Panc1 (cell line): ENCODE data around the gene SLC35F1. TPM values are rescaled to one million over a fixed set of nuclear protein-coding genes. Genes with fewer than 3 reads are reported as not detected.

Source experiments
- ATAC-seq: fragments of 200-7000 bp; cut with Tn5 transposase; 2 replicates; pipeline ENCODE4 v1.9.1; 2020; ENCODE audit warnings: mild to moderate bottlenecking, moderate library complexity
- BruUV-seq: library from RNA; stranded (reverse); fragments of 400-500 nt; replicated peaks from 2 replicates; lab custom pipeline; 2021; lab: Mats Ljungman, UMichigan
- CTCF ChIA-PET: fragments of 300-600 bp; sonication (Branson Sonifier 250); formaldehyde crosslinking; loops from one replicate; lab custom pipeline; 2022; ENCODE audit warnings: antibody characterized with exemption; lab: Charles Lee
- POLR2A ChIA-PET: fragments of 300-600 bp; sonication (Branson Sonifier 250); formaldehyde crosslinking; loops from one replicate; lab custom pipeline; 2022; ENCODE audit warnings: antibody characterized with exemption; lab: Charles Lee
- DNase-seq: peaks from one replicate; pipeline ENCODE4 v3.0.0-alpha.2; 2010; ENCODE audit warnings: low read depth, low spot score
- H3K27ac ChIP-seq: 2 replicates; pipeline ENCODE4 v1.5.1; 2011; ENCODE audit warnings: mild to moderate bottlenecking, low read length, inconsistent platforms
- H3K27me3 ChIP-seq: fragments of 200-500 bp; sonication (Bioruptor generic); 2 replicates; pipeline ENCODE4 v1.6.0; 2014; ENCODE audit warnings: low read length, inconsistent platforms; ENCODE audit not compliant: control insufficient read depth, insufficient read depth
- H3K36me3 ChIP-seq: fragments of 200-500 bp; sonication (Bioruptor generic); 2 replicates; pipeline ENCODE4 v1.5.1; 2014; ENCODE audit warnings: inconsistent platforms, mild to moderate bottlenecking, low read length, moderate library complexity; ENCODE audit not compliant: control insufficient read depth, insufficient read depth
- H3K4me1 ChIP-seq: 2 replicates; pipeline ENCODE4 v1.5.1; 2011; ENCODE audit warnings: inconsistent platforms, mild to moderate bottlenecking, low read length, moderate library complexity; ENCODE audit not compliant: control insufficient read depth, insufficient read depth
- H3K4me3 ChIP-seq, 2 experiments: 2 replicates each; pipeline ENCODE4 v1.5.1; 2011 to 2012; ENCODE audit warnings: low read depth in 2 of 2, low read length in 2 of 2, mild to moderate bottlenecking in 2 of 2, inconsistent platforms in 1 of 2, moderate library complexity in 1 of 2
- H3K9me3 ChIP-seq: fragments of 200-500 bp; sonication (Bioruptor generic); 2 replicates; pipeline ENCODE4 v1.5.1; 2014; ENCODE audit warnings: low read depth, mild to moderate bottlenecking, inconsistent platforms, low read length, moderate library complexity; ENCODE audit not compliant: control insufficient read depth, insufficient read depth
- POLR2AphosphoS5 ChIP-seq: IDR thresholded peaks from 2 replicates; pipeline ENCODE4 v1.6.1; 2012; ENCODE audit warnings: mild to moderate bottlenecking, low read depth, low read length, moderate library complexity
- SIN3A ChIP-seq: IDR thresholded peaks from 2 replicates; pipeline ENCODE4 v1.6.1; 2012; ENCODE audit warnings: low read depth, mild to moderate bottlenecking, low read length, moderate library complexity, borderline replicate concordance; ENCODE audit not compliant: insufficient read depth
- TCF7L2 ChIP-seq: IDR thresholded peaks from 2 replicates; pipeline ENCODE4 v1.6.1; 2011; ENCODE audit warnings: mild to moderate bottlenecking, low read depth, low read length, inconsistent platforms
- in situ Hi-C: cut with HindIII; loops from 2 replicates; pipeline ENCODE4 v1.10.0; 2016; ENCODE audit warnings: low sequenced_read_pairs, low pct_unique_long_range_greater_than_20kb
- intact Hi-C: fragments of 100-400 bp; cut with micrococcal nuclease; formaldehyde crosslinking; loops from one replicate; pipeline ENCODE4 v1.10.0; 2022; ENCODE audit not compliant: unreplicated experiment
- total RNA-seq: library from RNA; stranded (reverse); gene quantifications from one replicate; pipeline ENCODE4 v1.2.1, GENCODE V29; 2021; ENCODE audit not compliant: unreplicated experiment
- TF ChIP-seq, protein P1 (sequence below), 2 experiments: IDR thresholded peaks; 2 replicates each; pipeline ENCODE4 v1.6.1; 2011 to 2012; ENCODE audit warnings: low read depth in 2 of 2, control low read depth in 1 of 2, low read length in 1 of 2, mild to moderate bottlenecking in 1 of 2, moderate library complexity in 1 of 2; ENCODE audit not compliant: insufficient read depth in 1 of 2
- TF ChIP-seq, protein P2 (sequence below): fragments of 450-650 bp; IDR thresholded peaks from 2 replicates; pipeline ENCODE4 v1.5.1; 2017; ENCODE audit warnings: mild to moderate bottlenecking

SLC35F1 gene
- total RNA-seq, 1 experiment from 2014 or later = not detected

DNA sequence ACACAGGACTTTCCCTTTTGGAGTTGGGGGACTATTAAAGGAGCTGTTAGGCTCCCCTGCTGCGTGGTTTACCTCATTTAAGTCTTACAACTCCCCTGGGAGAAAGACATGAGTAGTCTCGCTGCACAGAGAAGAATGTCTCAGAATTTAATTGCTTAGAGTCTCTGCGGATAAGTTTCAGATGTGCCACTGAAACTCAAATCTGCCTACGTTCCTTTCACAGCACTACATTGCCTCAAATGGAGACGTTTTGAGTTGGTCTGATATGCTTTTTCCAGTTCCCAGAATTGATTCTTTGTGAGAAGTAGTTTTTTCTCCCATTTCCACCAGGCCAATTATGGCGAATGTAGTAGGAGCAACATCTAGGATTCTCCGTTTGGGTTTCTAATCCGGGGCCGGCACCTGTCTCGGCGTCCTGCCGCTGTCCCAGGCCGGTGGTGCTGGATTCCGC, 532 bp upstream of the SLC35F1 start:
- H3K9me3 ChIP-seq = no peaks in the 10 kb centered on the region
- ATAC-seq (peak; percentile 69), DNase-seq (no peak)
- no peaks in the 10 kb centered on the region for H3K4me1 ChIP-seq
- H3K27me3 ChIP-seq = peaks cover 17% of the 10 kb centered on the region
- ChIA-PET POLR2A (no interaction called here), CTCF (no interaction called here)
- BruUV-seq = no TSS peak
- H3K36me3 ChIP-seq = no peaks in the 10 kb centered on the region
- peak overlapping the region in 1 of 2 experiments; percentile 13; a peak in 1 of 4 replicates for H3K4me3 ChIP-seq
- in situ Hi-C loops = no loop called here
- intact Hi-C loops = no loop called here
- TF ChIP-seq TCF7L2 (no peak), SIN3A (no peak), POLR2AphosphoS5 (no peak)
- TF ChIP-seq, protein P1, sequence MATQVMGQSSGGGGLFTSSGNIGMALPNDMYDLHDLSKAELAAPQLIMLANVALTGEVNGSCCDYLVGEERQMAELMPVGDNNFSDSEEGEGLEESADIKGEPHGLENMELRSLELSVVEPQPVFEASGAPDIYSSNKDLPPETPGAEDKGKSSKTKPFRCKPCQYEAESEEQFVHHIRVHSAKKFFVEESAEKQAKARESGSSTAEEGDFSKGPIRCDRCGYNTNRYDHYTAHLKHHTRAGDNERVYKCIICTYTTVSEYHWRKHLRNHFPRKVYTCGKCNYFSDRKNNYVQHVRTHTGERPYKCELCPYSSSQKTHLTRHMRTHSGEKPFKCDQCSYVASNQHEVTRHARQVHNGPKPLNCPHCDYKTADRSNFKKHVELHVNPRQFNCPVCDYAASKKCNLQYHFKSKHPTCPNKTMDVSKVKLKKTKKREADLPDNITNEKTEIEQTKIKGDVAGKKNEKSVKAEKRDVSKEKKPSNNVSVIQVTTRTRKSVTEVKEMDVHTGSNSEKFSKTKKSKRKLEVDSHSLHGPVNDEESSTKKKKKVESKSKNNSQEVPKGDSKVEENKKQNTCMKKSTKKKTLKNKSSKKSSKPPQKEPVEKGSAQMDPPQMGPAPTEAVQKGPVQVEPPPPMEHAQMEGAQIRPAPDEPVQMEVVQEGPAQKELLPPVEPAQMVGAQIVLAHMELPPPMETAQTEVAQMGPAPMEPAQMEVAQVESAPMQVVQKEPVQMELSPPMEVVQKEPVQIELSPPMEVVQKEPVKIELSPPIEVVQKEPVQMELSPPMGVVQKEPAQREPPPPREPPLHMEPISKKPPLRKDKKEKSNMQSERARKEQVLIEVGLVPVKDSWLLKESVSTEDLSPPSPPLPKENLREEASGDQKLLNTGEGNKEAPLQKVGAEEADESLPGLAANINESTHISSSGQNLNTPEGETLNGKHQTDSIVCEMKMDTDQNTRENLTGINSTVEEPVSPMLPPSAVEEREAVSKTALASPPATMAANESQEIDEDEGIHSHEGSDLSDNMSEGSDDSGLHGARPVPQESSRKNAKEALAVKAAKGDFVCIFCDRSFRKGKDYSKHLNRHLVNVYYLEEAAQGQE (IDR thresholded peaks at IDR 0.05; ENCODE audit: insufficient read depth in 1 of 2, low read depth in 2 of 2, low read length in 1 of 2) = peak; percentile 88 to 90
- H3K27ac ChIP-seq = no peak overlapping the region

DNA sequence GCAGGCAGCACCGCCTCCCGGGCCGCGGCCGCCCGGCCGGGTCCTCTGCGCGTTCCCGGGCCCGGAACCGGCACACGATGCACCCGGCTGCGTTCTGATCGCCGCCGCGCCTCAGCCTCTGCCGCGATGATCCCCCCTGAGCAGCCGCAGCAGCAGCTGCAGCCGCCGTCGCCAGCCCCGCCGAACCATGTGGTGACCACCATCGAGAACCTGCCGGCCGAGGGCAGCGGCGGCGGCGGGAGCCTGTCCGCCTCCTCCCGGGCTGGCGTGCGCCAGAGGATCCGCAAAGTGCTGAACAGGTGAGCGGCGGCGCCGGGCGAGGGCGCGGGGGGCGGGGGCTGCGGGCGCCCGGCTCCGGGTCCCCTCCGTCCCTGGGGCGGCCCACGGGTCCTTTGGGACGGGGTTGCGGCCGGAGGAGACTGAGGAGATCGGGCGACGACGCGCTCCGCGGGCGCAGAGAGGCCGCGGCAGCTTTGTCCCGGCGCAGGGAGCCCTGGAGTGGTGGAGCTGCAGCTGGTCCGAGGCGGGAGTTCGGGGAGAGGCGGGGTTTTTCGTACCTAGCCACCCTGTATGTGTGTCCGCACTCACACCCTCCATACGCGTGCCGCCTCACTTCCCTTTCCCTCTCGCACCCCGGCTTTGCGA, 659 bp downstream of the SLC35F1 start:
- intact Hi-C loops = no loop called here

More for the DNA sequence above, 659 bp downstream of the SLC35F1 start:
- ATAC-seq = peak; percentile 51; the same call in 1 of the 2 replicates
- in situ Hi-C loops = no loop called here
- H3K27me3 ChIP-seq = peaks cover 17% of the 10 kb centered on the region
- TF ChIP-seq SIN3A (no peak), TCF7L2 (no peak), POLR2AphosphoS5 (no peak)
- TF ChIP-seq, protein P1 (IDR thresholded peaks at IDR 0.05; ENCODE audit: insufficient read depth in 1 of 2, low read depth in 2 of 2, low read length in 1 of 2) = no peak
- TF ChIP-seq, protein P2, sequence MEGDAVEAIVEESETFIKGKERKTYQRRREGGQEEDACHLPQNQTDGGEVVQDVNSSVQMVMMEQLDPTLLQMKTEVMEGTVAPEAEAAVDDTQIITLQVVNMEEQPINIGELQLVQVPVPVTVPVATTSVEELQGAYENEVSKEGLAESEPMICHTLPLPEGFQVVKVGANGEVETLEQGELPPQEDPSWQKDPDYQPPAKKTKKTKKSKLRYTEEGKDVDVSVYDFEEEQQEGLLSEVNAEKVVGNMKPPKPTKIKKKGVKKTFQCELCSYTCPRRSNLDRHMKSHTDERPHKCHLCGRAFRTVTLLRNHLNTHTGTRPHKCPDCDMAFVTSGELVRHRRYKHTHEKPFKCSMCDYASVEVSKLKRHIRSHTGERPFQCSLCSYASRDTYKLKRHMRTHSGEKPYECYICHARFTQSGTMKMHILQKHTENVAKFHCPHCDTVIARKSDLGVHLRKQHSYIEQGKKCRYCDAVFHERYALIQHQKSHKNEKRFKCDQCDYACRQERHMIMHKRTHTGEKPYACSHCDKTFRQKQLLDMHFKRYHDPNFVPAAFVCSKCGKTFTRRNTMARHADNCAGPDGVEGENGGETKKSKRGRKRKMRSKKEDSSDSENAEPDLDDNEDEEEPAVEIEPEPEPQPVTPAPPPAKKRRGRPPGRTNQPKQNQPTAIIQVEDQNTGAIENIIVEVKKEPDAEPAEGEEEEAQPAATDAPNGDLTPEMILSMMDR = no peak
- no peaks in the 10 kb centered on the region for H3K36me3 ChIP-seq
- no peak overlapping the region for H3K27ac ChIP-seq
- H3K4me1 ChIP-seq = no peaks in the 10 kb centered on the region
- H3K4me3 ChIP-seq = peak overlapping the region in 1 of 2 experiments; percentile 34; a peak in 2 of 4 replicates
- no TSS peak for BruUV-seq
- H3K9me3 ChIP-seq = no peaks in the 10 kb centered on the region
- DNase-seq = no peak
- CTCF ChIA-PET = no interaction called here
- POLR2A ChIA-PET = no interaction called here
